Activated CD8-positive, alpha-beta T cell treated with anti-CD3 and anti-CD28 coated beads for 36 hours (primary cell): ENCODE results near the gene DENND2C. TPM values are rescaled to one million over a fixed set of nuclear protein-coding genes. Genes with fewer than 3 reads are reported as not detected.

Experiments
- ATAC-seq: fragments of 200-7000 bp; cut with Tn5 transposase; one replicate; pipeline ENCODE4 v1.10.0; 2021; ENCODE audit warnings: mild to moderate bottlenecking, moderate library complexity
- CTCF ChIA-PET: fragments of 350-600 bp; sonication (Branson Sonifier 250); formaldehyde crosslinking; loops from one replicate; lab custom pipeline; 2021; ENCODE audit warnings: antibody characterized with exemption; lab: Charles Lee
- POLR2A ChIA-PET: fragments of 350-600 bp; sonication (Branson Sonifier 250); formaldehyde crosslinking; loops from one replicate; lab custom pipeline; 2021; ENCODE audit warnings: antibody characterized with exemption; lab: Charles Lee
- DNase-seq: peaks from one replicate; pipeline ENCODE4 v3.0.0-alpha.2; 2020
- H3K27ac Mint-ChIP-seq: one replicate; pipeline ENCODE4 v1.8.0; 2021; ENCODE audit warnings: mild to moderate bottlenecking, mixed read lengths
- H3K27me3 Mint-ChIP-seq: one replicate; pipeline ENCODE4 v1.8.0; 2021; ENCODE audit warnings: mixed read lengths
- H3K36me3 Mint-ChIP-seq: one replicate; pipeline ENCODE4 v1.8.0; 2021; ENCODE audit warnings: low read depth, mixed read lengths
- H3K4me1 Mint-ChIP-seq: one replicate; pipeline ENCODE4 v1.8.0; 2021; ENCODE audit warnings: low read depth, mixed read lengths
- H3K4me3 Mint-ChIP-seq: one replicate; pipeline ENCODE4 v1.8.0; 2021; ENCODE audit warnings: mild to moderate bottlenecking, moderate library complexity, mixed read lengths
- H3K9me3 Mint-ChIP-seq: one replicate; pipeline ENCODE4 v1.8.0; 2021; ENCODE audit warnings: mixed read lengths
- CTCF ChIP-seq: fragments of 200-600 bp; IDR thresholded peaks from one replicate; pipeline ENCODE4 v1.8.0; 2022; ENCODE audit warnings: antibody characterized with exemption, mild to moderate bottlenecking
- intact Hi-C: fragments of 100-400 bp; cut with micrococcal nuclease; formaldehyde crosslinking; loops from one replicate; pipeline ENCODE4 v1.10.0; 2022
- total RNA-seq, 2 experiments: library from RNA; stranded (reverse); gene quantifications; one replicate each; pipeline ENCODE4 v1.2.3, GENCODE V29; 2021

DENND2C gene
- total RNA-seq, 2 experiments from 2014 or later, result 0.99 to 1.5 TPM

- no peaks in the 10 kb centered on the region for H3K9me3 Mint-ChIP-seq
- H3K36me3 Mint-ChIP-seq, result no peaks in the 10 kb centered on the region
- H3K4me1 Mint-ChIP-seq, result no peaks in the 10 kb centered on the region
- peaks cover 37% of the 10 kb centered on the region for H3K27me3 Mint-ChIP-seq
- no peak overlapping the region for H3K27ac Mint-ChIP-seq
- ATAC-seq (no peak), DNase-seq (no peak)
- no peak for TF ChIP-seq CTCF
- no peak overlapping the region for H3K4me3 Mint-ChIP-seq
- intact Hi-C loops, result no loop called here
- ChIA-PET POLR2A (no interaction called here), CTCF (interaction anchor here (1.2 kb wide), 1 partner anchor 23 kb away, joined by 3 read pairs; no protein-coding TSS in a partner anchor)
Measured at GRCh38 chr1:114690148-114690547, 20.3 kb upstream of the DENND2C start.

- no peaks in the 10 kb centered on the region for H3K9me3 Mint-ChIP-seq
- POLR2A ChIA-PET, result no interaction called here
- intact Hi-C loops, result no loop called here
- no peak for ATAC-seq
- H3K4me3 Mint-ChIP-seq, result no peak overlapping the region
- DNase-seq, result no peak
- H3K4me1 Mint-ChIP-seq, result no peaks in the 10 kb centered on the region
- CTCF ChIA-PET, result no interaction called here
- H3K27me3 Mint-ChIP-seq, result peaks cover 39% of the 10 kb centered on the region
- no peak for TF ChIP-seq CTCF
- H3K36me3 Mint-ChIP-seq, result no peaks in the 10 kb centered on the region
- no peak overlapping the region for H3K27ac Mint-ChIP-seq
Measured at GRCh38 chr1:114688526-114688925, 18.7 kb upstream of the DENND2C start.

- no peaks in the 10 kb centered on the region for H3K36me3 Mint-ChIP-seq
- ChIA-PET CTCF (no interaction called here), POLR2A (no interaction called here)
- DNase-seq (no peak), ATAC-seq (no peak)
- H3K27ac Mint-ChIP-seq, result no peak overlapping the region
- peaks cover 41% of the 10 kb centered on the region for H3K27me3 Mint-ChIP-seq
- H3K4me3 Mint-ChIP-seq, result no peak overlapping the region
- no peak for TF ChIP-seq CTCF
- no peaks in the 10 kb centered on the region for H3K9me3 Mint-ChIP-seq
- H3K4me1 Mint-ChIP-seq, result no peaks in the 10 kb centered on the region
- intact Hi-C loops, result no loop called here
Measured at GRCh38 chr1:114685851-114686250, 16.0 kb upstream of the DENND2C start.

GRCh38 chr1:114677691-114678090 lies 7.8 kb upstream of the DENND2C start:
- no peak overlapping the region for H3K27ac Mint-ChIP-seq
- CTCF ChIA-PET, result no interaction called here
- no peaks in the 10 kb centered on the region for H3K36me3 Mint-ChIP-seq
- no peak for DNase-seq
- TF ChIP-seq CTCF, result no peak
- intact Hi-C loops, result no loop called here
- no peak for ATAC-seq
- POLR2A ChIA-PET, result no interaction called here
- no peak overlapping the region for H3K4me3 Mint-ChIP-seq
- no peaks in the 10 kb centered on the region for H3K9me3 Mint-ChIP-seq
- no peaks in the 10 kb centered on the region for H3K4me1 Mint-ChIP-seq
- peaks cover 12% of the 10 kb centered on the region for H3K27me3 Mint-ChIP-seq

GRCh38 chr1:114676115-114676514 lies 6.3 kb upstream of the DENND2C start:
- H3K36me3 Mint-ChIP-seq, result no peaks in the 10 kb centered on the region
- no peak overlapping the region for H3K27ac Mint-ChIP-seq
- TF ChIP-seq CTCF, result no peak
- ATAC-seq (no peak), DNase-seq (no peak)
- no peaks in the 10 kb centered on the region for H3K4me1 Mint-ChIP-seq
- ChIA-PET POLR2A (interaction anchor here (0.6 kb wide), 1 partner anchor 28 kb away, joined by 3 read pairs; no protein-coding TSS in a partner anchor), CTCF (no interaction called here)
- intact Hi-C loops, result no loop called here
- no peaks in the 10 kb centered on the region for H3K9me3 Mint-ChIP-seq
- H3K4me3 Mint-ChIP-seq, result no peak overlapping the region
- peaks cover 12% of the 10 kb centered on the region for H3K27me3 Mint-ChIP-seq
